Stimulated activated CD4-positive, alpha-beta T cell treated with anti-CD3 and anti-CD28 coated beads, TNF-alpha, amount 100 ng/mL, for 24 hours (primary cell): ENCODE results near the gene MERTK.
"Not testable (repeated sequence)": the region's sequence is repeated elsewhere in the genome, so short reads cannot be mapped to it uniquely, and the experiment has no call there.

ENCODE experiments used
- DNase-seq, 3 experiments: peaks; one replicate each; pipeline ENCODE4 v3.0.0-alpha.2; 2020; ENCODE audit warnings: low read depth in 3 of 3

Gene MERTK

DNA sequence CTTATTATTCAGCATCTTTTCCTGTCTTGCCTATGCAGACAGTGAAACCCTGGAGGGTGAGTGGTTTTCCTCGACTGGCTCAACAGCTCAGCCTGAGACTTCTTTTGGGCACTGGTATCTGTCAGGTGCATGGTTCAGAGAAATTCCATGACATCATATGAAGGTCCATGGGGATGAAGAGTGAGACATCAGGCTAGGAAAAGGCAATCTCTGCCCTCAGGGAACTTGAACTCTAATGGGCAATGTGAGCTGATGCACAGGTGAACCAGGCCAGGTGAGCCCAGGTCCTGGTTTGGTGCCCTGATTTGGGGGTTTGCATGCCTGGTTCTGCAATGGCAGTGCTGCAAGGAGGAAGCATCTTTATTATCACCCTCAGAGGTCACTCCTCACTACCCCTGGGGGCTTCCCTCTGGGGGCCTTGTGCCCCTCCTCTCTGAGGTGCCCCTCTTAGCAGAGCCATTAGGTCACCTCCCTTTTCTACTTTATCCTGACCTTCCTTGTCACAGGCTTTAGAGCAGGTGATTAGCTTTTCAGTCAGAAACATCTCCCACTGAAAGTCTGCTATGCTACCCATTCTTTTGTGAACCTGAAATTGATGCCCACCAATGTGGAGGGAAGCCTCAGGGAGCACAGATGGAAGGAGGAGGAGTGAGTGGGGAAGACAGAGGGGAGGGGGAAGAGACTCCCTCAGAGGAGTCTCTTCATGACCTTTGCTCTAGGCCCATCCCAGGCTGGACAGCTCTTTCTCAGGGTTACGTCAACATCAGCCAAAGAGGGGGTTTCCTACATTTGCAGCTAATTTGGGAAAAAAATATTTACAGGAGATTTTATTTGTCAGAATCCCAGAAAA lies 47.3 kb downstream of the MERTK start:
- no peak for DNase-seq

DNA sequence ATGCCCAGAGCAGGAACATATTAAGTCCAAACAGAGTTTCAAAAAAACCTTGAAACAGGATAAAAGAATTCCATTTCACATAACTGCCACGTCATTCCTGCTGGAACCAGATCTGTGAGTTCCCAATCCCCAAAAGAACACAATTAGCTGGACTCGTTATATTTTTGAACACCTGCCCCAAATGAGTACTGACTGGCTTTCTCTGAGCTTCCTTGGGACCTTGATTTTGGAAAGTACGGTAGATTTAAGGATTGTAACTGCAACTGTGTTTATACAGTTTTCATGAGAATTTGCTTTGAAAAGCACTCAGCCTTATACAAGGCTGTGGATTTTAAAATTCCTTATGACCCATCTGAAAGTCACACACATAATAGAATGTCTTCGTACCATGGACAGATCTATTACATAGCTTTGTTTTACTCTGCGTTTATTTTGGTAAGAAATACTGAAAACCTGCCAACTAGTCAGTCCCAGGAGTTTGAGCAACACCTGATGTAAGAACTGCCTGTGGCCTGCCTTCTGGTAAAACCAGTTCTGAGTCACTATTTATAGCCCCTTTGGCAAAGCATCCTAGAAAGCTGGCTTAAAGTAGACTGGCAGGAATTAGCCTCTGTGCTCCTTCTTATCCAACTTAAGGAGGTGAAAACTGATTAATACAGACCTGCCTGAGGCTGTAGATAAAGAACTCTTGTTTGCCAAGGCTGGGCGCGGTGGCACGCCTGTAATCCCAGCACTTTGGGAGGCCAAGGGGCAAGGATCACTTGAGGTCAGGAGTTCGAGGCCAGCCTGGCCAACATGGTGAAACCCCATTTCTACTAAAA lies 48.1 kb downstream of the MERTK start:
- DNase-seq: no peak

DNA sequence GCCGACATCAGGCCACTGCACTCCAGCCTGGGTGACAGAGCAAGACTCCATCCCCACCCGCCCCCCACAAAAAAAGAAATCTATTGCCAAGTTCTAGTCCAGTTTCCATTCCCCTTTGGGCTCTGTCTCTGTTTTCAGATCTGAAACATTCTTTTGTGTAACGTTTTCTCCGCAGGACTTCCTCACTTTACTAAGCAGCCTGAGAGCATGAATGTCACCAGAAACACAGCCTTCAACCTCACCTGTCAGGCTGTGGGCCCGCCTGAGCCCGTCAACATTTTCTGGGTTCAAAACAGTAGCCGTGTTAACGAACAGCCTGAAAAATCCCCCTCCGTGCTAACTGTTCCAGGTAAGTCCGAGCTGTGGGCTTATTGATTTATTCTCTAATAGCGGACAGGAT lies 48.8 kb downstream of the MERTK start:
- DNase-seq: no peak

DNA sequence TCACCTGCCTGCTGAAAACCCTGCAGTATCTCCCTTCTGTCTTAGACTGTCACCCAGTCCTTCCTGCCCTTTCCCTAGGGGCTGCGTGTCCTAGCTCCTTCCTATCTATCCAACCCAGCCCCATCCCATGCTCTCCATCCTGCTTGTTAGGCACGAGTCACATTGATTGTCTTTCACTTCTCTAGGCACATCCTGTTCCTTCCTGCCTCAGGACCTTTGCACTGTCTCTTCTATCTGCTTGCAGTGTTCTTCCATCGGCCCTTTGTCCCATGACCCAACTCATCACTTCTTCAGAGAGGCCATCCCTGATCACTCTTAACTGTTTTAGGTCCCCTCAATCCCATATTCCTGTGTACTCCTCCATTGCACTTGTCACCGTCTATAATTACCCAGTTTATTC lies 50.4 kb downstream of the MERTK start:
- no peak for DNase-seq

DNA sequence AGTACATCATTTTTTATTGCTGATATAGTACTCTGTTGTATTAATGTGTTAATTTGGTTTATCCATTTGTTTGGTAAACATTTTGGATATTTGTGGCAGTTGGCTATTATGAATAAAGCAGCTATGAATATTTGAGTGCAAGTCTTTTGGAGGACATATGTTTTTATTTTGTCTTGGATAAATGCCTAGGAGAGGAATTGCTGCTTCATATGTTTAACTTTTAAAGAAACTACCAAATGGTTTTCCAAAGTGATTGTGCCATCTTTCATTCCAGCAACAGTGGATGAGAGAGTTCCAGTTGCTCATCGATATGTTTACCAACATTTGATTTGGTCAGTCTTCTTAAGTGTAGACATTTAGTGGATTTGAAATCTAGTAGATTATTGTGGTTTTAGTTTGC lies 51.8 kb downstream of the MERTK start:
- DNase-seq: no peak

DNA sequence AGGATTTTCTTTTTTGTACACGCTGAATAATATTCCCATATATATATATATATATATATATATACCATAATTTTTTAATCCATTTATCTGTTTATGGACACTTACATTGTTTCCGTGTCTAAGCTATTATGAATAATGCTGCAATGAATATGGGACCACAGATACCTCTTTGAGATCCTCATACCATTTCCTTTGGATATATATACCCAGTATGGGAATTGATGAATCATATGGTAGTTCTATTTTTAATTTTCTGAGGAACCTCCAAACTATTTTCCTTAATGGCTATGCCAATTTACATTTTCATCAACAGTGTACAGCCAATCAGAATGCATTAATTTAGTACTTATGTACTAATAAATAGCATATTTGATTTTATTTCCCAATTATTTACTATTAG lies 53.1 kb downstream of the MERTK start:
- DNase-seq: no peak

DNA sequence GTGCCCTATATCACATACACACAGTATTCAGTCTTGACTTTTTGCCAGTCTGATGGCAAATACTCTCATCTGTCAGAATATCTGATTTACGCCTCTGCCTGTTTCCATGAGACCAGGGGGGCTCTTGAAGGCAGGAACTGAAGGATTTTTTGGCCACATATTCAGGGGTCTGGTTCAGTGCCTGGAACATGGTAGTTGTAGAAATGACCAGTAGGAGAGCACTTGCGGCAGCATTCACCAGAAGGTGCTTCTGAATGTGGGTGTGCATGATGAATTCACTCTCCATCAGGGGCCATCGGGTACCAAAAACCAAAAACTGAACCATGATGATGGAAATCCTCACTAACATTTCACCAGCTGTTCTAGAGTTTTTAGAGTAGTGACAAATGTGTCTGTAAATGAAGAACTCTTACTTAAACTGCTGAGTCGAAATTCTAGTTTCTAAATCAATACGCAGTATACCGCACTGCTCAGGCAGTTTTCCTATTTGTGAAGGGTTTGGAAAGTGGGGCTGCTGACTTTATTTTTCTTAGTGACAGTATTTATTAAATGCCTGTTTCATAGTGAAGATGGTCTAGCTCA lies 54.6 kb downstream of the MERTK start:
- no peak for DNase-seq

DNA sequence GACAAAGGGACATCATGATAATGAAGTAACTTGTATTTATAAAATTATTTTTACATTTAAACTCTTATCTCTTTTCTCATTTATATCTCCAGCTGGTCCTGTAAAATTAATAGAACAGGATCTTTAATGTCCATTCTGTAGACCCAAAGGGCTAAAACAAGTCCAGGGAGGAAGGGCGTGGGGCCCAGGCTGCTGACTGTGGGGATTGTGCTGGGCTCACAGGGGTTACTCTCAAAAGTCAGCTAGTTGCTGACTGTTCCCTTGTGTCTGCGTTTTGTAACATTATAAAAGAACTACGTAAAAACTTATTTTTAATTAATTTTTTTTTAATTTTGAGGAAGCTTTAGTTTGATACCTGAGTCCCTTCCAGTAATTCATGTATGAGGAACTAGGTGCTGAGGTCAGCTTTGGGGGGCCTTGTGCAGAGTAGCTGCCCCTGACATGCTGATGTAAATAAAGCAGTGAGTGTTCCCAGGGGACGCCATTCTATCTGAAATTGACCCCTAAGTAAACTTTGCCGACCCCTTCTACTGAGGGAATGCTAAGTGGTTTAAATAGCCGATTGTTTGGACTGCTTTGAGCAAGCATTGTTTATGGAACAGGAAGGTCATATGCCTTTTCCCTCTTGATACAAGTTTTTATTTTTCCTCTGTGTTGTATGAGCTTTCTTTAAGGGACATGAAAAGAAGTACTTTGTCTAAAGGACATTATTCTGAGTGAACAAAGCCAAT lies 56.4 kb downstream of the MERTK start:
- DNase-seq: no peak

DNA sequence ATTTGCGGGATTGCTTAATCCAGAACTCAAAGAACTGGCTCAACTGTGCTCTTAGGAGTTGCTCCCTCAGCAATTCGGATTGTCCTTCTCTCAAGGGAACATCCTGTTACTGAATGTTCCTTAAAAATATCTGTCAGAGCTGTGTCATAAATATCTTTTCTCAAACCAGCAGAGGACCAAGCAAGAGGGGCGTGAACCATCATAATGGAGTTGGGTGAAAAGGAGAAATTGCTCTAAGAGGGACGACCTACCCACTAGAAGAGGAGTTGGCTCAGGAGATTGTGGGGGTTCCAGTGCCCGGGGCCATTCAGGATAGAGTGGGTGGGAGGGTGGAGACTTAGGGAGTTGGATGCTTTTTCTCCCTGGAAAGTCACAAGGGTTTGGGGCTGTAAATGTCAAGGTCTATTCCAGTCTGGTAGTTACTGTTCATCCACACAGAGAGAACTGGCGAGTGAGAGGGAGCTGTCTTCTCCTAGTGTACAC lies 59.5 kb downstream of the MERTK start:
- DNase-seq: no peak

DNA sequence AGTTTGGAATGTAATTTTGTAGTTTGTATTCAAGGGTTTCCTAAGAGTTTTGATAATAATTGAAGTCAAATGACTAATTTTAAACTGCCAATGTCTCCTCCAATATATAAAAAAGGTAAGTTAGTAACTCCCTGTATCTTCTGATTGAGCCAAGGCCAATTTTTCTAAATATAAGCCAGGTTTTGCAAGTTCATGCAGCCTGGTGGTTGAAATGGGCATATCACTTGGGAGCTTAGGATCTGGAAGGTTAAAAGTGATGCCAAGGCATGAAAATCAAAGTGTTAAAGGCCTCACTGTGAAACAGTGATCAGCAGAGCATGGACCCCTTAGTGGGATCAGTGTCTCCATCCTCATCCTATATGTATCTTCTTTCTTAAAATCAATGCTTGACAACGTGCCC lies 60.5 kb downstream of the MERTK start:
- DNase-seq: no peak

DNA sequence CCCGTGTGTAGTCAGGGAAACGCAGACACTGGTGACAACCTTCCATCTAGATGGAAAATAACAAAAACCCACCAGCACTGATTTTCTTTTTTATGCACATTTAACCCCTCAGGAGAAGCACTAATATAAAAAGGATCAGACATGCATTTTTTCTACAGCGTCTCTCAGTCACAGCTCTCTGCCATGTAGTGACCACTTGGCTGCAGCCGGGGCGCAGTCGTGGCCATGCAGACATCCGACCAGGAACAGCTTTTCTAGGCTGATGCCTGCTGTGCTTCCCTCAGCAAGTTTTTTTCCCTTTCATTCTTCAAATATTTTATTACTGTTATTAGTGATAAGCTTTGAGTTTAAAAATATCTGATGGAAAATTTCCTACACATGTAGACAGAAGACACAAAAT lies 63.3 kb downstream of the MERTK start:
- DNase-seq: no peak

DNA sequence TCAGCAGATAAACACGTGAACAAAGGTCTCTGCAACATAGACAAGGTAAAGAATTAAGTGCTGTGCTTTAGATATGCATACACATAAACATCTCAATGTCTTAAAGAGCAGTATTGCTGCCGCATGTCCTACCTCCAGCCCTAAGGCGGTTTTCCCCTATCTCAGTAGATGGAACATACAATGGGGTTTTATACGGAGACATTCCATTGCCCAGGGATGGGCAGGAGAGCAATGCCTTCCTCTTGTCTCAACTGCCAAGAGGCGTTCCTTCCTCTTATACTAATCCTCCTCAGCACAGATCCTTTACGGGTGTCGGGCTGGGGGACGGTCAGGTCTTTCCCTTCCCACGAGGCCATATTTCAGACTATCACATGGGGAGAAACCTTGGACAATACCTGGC lies 64.7 kb downstream of the MERTK start:
- DNase-seq: not testable (repeated sequence)

DNA sequence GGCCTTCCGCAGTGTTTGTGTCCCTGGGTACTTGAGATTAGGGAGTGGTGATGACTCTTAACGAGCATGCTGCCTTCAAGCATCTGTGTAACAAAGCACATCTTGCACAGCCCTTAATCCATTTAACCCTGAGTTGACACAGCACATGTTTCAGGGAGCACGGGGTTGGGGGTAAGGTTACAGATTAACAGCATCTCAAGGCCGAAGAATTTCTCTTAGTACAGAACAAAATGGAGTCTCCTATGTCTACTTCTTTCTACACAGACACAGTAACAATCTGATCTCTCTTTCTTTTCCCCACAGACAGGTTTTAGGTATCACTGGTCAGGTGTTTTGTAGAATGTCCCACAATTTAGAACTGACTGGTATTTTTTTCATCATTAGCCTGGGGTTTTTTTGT lies 65.1 kb downstream of the MERTK start:
- DNase-seq: not testable (repeated sequence)

DNA sequence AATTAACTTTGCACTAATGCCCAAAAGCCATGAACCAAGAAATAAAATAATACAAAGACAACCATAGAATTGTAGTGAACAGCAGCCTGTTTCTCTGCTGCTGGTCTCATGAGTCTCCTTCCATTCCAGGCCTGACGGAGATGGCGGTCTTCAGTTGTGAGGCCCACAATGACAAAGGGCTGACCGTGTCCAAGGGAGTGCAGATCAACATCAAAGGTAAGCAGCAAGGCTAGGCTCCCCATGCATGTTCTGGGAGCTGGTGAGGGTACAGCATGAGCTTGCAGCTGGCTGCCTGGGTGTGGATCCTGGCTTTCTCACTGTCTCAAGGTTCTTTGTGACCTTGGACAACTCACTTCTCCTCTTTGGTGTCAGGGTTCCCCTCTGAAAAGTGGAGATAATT lies 66.7 kb downstream of the MERTK start:
- no peak for DNase-seq

DNA sequence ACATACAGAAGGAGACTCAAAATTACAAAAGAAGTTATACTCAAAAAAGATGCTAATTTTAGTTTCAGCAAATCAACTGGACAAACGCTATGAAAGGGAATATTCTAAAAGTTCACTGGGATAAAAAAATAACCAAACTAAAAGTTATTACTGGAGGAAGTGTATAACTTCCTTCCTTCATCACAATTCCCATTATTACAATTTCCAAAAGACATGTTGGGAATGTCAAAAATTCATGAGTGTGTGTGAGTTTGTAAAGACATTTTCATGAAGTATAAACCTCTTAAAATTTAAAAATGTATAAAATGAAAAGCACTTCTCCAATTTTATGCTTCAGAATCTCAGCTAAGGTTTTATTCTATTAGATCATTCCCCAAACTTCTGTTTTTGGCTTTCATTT lies 67.8 kb downstream of the MERTK start:
- no peak for DNase-seq

DNA sequence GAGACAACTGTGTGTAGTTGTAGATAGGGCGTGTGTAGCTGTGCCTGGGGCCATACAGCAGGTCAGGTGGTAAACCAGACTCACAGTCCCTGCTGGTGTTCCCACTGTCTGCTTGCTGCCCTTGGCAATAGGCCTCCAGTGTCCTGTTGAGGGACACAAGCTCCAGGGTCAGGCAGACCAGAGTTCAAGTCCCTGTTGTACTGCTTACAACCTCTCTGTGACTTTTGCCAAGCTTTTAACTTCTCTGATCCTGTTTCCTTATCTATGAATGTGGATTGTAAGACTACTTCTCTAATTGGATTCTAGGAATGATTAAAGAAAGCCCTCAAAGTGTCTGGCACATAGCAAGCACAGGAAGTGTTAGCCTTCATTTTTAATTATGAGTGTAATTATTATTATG lies 68.6 kb downstream of the MERTK start:
- no peak for DNase-seq

DNA sequence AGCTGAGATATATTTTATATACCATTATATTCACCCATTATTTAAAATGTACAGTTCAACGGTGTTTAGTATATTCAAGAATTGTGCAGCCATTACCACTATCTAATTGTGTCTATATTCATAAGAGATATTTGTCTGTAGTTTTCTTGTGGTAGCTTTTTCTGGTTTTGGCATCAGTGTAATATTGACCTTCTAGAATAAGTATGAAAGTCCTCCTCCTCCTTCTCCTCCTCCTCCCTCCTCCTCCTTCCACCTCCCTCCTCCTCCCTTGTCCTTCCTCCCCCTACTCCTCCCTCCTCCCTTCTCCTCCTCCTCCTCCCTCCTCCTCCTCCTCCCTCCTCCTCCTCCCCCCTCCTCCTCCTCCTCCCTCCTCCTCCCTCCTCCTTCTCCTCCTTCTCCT lies 72.0 kb downstream of the MERTK start:
- DNase-seq: no peak

DNA sequence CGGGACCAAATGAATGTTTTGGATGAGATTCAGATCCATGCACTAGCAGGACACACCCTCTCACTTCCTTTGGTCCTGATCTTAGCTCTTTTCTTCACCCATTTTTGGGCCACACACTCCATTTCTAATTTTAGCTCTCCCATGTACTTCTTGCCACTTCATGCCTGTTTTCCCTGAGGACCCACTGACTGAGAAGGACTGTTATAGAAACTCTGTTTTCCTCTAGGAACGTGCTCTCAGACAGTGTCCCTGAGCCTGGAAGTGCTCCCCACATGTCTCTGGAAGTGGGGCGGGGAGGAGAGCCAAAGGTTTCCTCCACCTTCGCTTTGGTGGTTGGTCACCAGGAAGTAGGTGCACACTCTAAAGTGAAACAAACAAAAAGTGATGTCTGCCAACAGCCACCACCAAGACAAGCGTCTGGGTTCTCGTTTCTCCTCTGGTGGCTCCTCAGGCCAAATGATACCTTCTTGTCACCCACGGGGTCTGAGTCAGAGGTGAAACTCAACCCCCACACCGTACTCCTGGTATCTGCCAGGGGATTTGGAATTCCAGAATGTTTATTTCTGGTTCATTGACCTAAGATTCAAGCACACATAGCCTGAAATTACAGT lies 74.7 kb downstream of the MERTK start:
- DNase-seq: no peak

DNA sequence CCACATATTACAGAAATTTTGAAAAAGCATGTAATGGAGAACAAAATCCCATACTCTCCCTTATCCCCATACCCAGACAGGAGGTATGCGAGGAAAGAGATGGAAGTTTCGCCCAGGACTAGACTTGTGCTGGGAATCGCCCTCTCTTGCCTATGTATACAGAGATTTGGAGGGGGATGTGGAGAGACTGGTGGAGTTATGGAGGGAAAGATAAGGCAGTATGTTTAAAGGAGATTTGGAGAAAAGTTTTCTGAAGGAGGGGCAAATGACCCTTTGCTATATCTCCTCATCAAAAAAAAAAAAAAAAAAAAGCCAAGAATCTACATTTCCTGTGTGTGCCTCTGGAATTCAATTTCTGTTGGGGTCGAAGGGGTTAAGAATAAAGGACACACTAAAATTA lies 75.3 kb downstream of the MERTK start:
- DNase-seq: no peak

DNA sequence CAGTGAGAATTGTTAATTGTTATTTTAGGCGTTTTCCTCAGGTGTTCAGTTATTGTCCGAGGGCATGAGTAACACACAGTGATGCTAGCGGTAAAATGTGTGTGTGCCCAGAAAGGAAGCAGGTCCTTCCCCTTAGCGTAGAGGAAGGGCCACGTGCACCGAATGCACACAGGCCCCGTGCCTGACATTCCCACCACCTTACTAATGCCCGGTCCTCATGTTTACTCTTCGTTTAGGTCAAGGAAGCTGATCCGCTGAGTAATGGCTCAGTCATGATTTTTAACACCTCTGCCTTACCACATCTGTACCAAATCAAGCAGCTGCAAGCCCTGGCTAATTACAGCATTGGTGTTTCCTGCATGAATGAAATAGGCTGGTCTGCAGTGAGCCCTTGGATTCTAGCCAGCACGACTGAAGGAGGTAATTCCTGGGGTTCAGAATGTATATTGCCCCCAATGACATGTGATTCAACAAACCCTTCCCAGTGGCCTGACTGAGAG lies 76.7 kb downstream of the MERTK start:
- DNase-seq: no peak

DNA sequence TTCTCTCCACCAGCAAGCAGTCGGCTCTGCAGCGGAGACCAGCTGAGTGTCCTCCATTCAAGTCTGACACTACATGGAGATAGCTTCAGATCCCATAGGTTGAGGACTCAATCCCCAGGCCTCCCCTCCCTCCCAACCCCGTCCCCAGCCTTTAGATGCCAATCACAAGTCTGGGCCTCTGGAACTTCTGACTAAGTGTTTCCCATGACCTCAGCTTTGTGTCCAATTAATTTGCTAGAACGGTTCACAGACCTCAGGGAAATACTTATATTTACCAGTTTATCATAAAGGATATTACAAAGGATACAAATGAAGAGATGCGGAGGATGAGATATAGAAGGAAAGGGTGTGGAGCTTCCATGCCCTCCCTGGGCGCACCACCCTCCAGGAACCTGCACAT lies 77.4 kb downstream of the MERTK start:
- DNase-seq: no peak
